Esophagus mucosa (tissue), 1 donor: ENCODE data around the gene BORCS6. TPM values are rescaled to one million over a fixed set of nuclear protein-coding genes. Genes with fewer than 3 reads are reported as not detected.
A peak's percentile ranks its signal among the peaks of the same experiment; 100 is the strongest.

Experiments used
- ATAC-seq: fragments of 200-7000 bp; cut with Tn5 transposase; one replicate; pipeline ENCODE4 v1.9.1; 2020
- total RNA-seq: library from RNA; stranded (reverse); gene quantifications from one replicate; pipeline ENCODE4 v1.2.4, GENCODE V29; 2023
- donor health status: DM: yes; HTN: yes; CAD: no.

The BORCS6 gene
- total RNA-seq, 1 donor from 2014 or later = 6.3 TPM

- ATAC-seq = no peak
Measured at GRCh38 chr17:8141741-8142140, 48.2 kb downstream of the BORCS6 start.

DNA sequence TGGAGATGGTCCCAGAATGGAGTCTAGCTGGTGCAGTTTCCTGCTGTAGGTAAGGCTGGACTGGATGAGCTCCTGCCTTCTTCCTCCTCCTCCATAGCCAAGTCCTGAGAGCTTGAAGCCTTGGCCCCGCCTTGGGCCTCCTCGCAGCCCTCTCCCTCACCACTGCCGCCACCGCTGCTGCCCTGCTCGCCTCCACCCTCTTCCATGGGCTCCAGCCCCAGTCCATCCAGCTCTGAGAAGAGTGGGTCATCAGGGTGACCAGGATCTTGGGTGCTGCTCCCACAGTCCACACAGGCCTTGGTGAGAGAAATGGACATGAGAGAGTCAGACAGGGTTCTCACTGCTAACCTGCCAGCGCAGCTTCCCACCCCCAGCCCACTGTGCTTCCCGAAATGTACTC lies 48.9 kb downstream of the BORCS6 start:
- no peak for ATAC-seq

DNA sequence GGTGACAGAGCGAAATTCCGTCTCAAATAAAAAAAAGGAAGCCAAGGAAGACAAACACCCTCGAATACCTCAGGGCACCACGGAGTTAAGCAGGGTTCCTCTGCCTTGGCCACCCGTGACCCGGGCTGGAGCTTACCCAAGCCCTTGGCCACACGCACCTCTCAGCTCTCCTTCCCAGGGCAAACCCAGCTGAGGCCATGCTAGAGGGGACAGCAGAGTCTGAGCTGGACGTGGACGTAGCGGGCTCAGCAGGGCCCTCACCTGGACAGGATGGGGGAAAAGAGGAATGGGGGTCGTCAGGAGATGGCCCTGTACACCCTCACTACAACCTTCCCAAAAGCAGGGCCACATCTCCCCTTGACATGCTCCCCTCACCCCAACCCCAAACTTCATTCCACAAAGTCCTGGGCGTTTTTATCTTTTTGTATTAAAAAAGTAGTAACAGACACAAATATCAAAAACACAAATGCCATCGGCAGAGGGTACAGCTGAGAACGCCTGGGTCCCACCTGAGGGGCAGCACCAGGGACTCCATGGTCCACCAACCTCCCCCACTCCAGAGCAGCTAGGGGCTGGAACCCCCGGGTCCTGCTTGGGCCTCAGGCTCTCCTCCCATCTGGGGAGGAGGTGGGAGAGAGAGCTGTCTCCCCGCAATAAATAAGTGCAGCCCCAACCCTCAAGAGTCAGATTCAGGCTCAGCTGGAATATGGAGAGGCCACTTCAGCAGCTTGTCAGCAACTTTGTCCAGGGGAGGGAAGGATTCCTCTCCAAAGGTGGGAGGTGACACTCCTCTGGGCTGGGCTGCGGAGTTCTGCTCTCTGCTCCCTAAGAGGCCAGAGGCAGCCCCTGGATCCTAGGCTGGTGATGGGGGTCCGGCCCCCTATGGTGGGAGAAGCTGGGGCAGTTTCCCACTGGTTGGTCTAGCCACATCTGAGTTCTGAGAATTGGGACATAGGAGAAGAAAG lies 49.6 kb downstream of the BORCS6 start:
- ATAC-seq = no peak

- peak; percentile 90 for ATAC-seq
Measured at GRCh38 chr17:8138672-8139371, 51.2 kb downstream of the BORCS6 start.

DNA sequence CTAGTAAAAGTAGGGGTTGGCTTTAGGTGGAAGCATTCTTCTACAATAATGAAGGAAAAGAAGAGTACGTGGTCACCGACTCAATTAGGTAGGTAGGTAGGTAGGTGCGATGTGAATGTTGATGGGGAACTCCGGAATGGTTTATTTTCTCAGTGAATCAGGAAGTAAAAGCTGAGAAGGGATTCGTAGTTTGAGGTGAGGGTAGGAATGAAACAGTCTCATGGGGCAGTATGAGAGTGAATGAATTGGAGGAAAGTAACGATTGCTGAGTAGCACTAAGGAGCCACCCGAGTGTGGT lies 51.7 kb downstream of the BORCS6 start:
- no peak for ATAC-seq

Other genes starting within 250 kb of the BORCS6 start
- gene GUCY2D, start 187.6 kb downstream of the BORCS6 start, total RNA-seq = 3.5 TPM
- gene ALOX15B, start 151.1 kb downstream of the BORCS6 start, total RNA-seq = 121 TPM
- 15.0 TPM for gene ALOX12B, start 102.5 kb downstream of the BORCS6 start, total RNA-seq
- gene ALOXE3, start 71.7 kb downstream of the BORCS6 start, total RNA-seq = 4.0 TPM
- gene HES7, start 66.1 kb downstream of the BORCS6 start, total RNA-seq = 0.40 TPM
- gene PER1, start 37.8 kb downstream of the BORCS6 start, total RNA-seq = 65.0 TPM
- gene VAMP2, start 27.2 kb downstream of the BORCS6 start, total RNA-seq = 20.9 TPM
- 17.5 TPM for gene TMEM107, start 13.8 kb downstream of the BORCS6 start, total RNA-seq
- 22.0 TPM for gene AURKB, start 20.4 kb upstream of the BORCS6 start, total RNA-seq
- gene CTC1, start 57.9 kb upstream of the BORCS6 start, total RNA-seq = 10.0 TPM
- 25.1 TPM for gene PFAS, start 59.1 kb upstream of the BORCS6 start, total RNA-seq
- gene RANGRF, start 98.5 kb upstream of the BORCS6 start, total RNA-seq = 12.7 TPM
- gene SLC25A35, start 105.2 kb upstream of the BORCS6 start, total RNA-seq = 2.6 TPM
- 1.8 TPM for gene ARHGEF15, start 120.1 kb upstream of the BORCS6 start, total RNA-seq
- not detected for gene ODF4, start 149.7 kb upstream of the BORCS6 start, total RNA-seq
- 1,742 TPM for gene RPL26, start 193.0 kb upstream of the BORCS6 start, total RNA-seq
- gene RNF222, start 207.6 kb upstream of the BORCS6 start, total RNA-seq = 10.8 TPM
- gene NDEL1, start 245.7 kb upstream of the BORCS6 start, total RNA-seq = 75.9 TPM